ENCODE measurements around the gene PRKAR1B. TPM values are rescaled to one million over a fixed set of nuclear protein-coding genes. Genes with fewer than 3 reads are reported as not detected.
"Not testable (repeated sequence)": the region's sequence is repeated elsewhere in the genome, so short reads cannot be mapped to it uniquely, and the experiment has no call there.

The PRKAR1B gene
- total RNA-seq, 1 experiment from 2014 or later: 27.2 TPM

DNA sequence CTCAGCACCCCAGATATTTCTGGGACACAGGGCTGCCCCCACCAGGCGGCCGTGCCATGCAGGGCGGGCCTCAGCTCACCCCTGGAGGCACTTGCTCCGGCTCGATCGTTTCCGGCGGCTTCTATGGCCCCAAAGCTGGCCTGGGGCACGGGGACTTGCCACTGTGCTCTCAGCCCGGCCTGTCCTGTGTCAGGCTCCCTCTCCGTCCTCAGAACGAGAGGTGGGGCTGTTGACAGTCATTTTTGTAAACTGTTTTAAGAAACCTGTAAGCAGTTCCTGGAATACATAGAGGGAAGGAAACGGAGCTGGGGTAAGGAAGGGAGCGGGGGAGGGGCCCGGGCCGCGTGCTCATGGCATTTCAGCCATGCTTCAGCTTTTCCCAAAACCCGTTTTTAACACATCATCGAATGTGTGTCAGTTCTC, 30.7 kb upstream of the PRKAR1B start:
- DNase-seq (ENCODE audit: low read depth): no peak

DNA sequence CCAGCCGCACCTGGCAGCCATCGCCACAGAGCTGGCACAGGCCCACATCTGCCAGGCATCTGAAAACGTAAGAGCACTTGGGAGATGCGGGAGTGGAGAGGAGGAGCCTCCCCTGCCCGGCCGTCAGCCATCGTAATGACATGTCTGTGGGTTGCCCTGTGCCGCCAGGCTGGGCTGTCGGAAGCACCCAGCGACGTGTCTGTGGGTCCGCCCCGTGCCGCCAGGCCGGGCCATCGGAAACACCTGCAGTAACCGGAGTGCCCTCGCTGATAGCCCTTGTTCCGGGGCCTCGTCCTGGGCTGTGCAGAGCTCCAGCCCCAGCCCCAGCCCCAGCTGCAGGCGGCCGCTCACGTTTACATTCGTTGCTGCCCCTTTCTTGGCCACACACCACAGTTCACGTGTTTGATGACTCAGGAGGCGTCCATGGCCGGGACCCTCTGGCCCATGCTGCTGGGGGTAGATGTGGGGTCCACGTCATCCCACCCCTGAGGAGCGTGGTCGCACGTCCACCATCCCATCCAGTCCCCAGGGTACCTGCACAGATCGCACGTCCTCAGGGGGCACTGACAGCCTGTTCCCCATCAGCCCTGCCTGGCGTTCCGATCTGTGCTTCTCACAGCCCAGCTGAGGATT, 30.0 kb upstream of the PRKAR1B start:
- DNase-seq (ENCODE audit: low read depth): no peak

DNA sequence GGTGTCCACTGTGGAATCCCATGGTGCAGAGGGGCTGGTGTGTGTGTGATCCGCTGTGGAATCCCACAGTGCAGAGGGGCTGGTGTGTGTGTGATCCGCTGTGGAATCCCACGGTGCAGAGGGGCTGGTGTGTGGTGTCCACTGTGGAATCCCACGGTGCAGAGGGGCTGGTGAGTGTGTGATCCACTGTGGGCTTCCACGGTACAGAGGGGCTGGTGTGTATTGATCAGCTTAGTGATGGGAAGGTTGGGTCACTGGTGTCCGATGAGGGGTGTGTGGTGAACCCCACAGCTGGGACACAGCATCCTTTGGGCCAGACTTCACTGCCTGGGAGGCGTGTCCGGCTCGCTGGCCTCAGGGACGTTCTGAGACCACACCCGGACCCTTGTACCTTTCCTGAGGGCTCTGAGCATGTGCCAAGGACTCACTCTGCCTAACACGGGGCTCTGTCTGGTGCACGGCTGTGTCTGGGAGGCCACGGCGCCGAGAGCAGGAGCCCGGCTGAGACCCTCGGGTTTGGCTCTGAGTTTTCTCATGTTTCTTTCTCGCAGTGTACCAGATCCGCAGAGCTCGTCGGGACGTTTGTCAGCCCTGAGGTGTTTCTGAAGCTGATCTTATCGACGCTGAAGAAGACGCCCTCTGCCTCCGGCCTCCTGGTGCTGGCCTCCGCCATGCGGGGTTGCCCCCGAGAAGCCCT, 29.3 kb upstream of the PRKAR1B start:
- DNase-seq (ENCODE audit: low read depth): no peak

DNA sequence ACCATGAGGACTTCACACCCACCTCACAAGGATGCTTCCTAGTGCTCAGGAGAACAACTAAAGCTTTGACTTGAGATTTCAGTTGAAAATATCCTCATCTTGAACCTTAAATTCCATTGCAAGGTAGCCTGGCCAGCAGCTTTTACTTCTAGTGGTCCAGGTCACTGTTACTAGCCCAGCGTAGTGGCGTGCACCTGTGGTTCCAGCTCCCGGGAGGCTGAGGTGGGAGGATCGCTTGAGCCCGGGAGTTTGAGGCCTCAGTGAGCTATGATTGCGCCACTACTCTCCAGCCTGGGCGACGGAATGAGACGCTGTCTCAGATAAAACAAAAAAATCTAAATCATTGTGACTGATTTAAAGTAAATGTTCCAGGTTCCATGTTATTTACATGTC, 28.3 kb upstream of the PRKAR1B start:
- DNase-seq (ENCODE audit: low read depth): no peak

DNA sequence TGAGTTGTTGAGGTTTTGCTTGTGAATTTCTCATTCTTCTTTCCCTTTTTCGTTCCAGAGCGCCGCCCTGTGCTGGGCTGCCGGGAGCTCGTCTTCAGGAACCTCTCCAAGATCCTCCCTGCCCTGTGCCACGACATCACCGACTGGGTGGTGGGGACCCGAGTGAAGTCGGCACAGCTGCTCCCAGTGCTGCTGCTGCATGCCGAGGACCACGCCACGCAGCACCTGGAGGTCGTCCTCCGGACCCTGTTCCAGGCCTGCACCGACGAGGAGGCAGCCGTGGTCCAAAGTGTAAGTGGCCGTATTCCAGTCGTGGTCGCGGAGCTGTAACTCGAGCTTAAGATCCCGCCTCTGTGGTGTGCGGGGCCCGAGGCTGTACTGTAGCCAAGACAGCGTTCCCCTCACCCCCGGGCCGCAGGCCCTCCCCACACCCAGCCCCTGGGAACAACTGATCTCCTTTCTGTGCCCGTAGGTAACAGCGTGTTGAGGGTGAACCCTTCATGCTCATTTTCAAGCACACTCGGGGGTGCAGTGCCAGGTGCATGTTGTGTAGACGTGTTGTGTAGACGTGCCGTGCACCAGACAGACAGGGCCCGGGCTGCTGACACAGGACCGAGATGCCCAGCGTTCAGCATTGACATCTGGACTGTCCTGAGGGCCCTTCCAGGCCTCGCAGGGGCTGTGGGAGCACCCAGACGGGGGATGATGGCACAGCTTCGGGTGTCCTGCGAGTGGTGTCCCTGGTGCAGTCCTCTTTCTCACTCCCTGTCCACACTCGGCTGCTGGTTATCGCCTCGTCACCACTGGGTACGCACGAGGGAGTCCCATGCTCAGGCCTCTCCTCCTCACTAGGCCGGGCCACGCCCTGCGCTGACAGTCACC, 27.7 kb upstream of the PRKAR1B start:
- DNase-seq (ENCODE audit: low read depth): no peak

DNA sequence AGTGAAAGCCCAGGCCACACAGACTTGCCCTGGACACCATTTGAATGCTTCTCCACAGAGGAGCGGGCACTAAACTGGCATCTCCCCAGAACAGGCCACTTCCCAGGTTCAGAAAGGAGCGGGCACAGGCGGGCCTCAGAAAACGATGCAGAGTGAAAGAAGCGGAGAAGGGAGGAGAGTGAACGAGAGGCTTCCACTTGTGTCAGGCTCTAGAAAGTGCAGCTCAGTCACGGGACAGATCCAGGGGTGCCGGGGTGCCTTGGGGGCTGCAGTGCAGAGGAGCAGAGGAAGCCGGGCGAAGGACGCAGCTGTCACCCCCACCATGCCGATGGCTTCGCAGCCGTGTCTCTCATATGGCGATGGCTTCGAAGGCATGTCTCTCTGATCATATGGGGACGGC, 26.1 kb upstream of the PRKAR1B start:
- DNase-seq (ENCODE audit: low read depth): no peak

DNA sequence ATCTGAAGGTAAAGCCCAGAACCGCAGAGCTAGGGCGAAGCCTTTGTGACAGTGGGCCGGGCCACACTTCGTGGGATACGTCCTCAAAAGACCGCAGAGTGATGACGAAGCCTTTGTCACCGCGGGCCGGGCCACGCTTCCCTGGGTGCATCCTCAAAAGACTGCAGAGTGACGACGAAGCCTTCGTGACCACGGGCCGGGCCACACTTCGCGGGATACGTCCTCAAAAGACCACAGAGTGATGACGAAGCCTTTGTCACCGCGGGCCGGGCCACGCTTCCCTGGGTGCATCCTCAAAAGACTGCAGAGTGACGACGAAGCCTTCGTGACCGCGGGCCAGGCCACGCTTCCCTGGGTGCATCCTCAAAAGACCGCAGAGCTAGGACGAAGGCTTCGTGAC, 25.2 kb upstream of the PRKAR1B start:
- DNase-seq (ENCODE audit: low read depth): not testable (repeated sequence)

DNA sequence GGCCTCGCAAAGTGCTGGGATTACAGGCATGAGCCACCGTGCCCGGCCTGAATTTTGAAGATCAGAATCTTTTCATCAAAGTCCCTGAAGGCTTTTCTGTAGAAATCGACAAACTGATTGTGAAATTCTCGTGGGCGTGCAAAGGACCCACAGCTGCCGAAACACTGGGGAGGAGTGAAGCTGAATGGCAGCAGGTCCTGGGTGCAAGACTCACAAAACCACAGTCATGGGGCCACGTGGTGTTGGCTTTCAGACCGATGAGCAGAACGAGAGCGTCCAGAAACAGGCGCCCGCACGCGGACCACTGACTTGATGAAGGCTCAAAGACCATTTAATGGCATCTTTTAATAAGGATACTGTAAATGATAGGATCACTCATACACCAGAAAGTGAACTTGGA, 24.7 kb upstream of the PRKAR1B start:
- no peak for DNase-seq (ENCODE audit: low read depth)

DNA sequence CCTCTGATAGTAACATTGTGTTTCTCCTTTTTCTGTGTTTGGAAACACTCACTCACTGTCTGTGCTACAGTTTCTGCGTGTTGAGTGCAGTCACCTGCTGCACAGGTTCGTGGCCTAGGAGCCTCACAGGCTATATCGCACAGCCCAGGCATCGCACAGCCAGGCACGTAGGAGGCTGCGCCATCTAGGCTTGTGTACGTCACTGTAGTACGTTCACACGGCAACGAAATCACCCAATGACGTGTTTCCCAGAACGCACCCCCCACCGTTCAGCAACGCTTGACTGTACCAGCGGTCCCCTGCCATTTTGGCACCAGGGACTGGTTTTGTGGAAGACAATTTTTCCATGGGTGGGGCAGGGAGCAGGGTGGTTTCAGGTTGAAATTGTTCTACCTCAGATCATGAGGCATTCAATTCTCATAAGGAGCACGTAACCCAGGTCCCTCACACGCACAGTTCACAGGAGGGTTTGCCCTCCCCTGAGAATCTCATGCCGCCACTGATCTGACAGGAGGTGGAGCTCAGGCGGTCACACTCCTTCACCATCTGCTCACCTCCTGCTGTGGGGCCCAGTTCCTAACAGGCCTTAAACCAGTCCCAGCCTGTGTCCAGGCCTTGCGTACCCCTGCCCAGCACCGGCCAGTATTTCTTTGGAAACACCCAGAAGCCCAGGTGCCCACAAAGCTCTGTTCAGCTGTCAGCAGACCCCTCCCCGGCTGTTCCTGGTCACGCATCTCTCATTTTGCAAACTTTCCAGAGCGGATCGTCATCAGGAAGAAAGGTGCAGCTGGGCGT, 23.2 kb upstream of the PRKAR1B start:
- DNase-seq (ENCODE audit: low read depth): no peak

DNA sequence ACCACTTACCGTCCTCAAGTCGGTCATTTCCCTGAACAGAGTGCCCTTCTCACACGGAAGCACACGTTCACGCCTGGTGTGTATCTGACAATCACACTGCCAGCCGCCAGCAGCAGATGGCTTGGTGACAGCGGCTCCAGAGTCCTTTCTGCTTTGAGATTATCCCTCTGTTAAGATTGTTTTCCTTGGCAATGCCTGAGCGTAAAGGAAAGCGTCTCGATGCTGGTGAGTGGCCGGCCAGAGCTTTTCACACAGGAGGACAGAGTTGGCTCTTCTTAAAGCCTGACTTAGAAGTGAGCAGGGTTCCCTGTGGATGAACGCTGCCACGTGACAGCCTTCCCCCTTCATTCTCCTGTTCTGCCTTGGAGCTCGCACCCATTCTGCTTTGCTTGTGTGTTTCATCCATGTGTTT, 22.1 kb upstream of the PRKAR1B start:
- no peak for DNase-seq (ENCODE audit: low read depth)

DNA sequence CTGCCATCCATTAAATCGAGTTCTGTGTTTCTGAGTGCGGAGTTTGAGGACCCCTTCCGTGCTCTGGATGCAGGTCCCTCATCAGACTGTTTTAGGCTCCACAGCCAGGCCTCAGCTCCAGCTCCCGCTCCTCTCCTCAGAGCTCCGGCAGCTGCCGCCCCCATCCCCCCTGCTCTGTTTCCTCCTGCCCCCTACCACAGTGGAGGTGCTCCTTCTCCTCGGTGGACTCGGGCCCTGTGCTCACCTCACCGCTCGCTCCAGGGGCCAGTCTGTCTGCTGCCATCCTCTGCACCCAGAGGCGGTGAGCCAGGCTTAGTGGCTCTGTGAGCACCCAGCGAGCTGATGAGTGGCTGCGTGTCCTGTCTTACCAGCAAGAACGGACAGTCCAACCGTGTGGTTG, 21.4 kb upstream of the PRKAR1B start:
- DNase-seq (ENCODE audit: low read depth): no peak

DNA sequence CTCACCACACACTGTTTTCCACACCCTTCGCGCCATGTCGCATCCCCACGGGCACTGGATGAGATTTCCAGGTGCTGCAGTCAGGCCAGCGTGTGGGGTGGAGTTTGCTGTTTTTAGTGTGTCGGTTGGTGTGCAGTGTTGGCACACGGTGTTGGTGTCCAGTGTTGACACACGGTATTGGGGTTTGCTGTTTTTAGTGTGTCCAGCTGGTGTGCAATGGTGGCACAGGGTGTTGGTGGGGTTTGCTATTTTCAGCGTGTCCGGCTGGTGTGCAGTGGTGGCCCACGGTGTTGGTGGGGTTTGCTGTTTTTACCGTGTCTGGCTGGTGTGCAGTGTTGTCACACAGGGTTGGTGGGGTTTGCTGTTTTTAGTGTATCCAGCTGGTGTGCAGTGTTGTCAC, 20.1 kb upstream of the PRKAR1B start:
- no peak for DNase-seq (ENCODE audit: low read depth)

DNA sequence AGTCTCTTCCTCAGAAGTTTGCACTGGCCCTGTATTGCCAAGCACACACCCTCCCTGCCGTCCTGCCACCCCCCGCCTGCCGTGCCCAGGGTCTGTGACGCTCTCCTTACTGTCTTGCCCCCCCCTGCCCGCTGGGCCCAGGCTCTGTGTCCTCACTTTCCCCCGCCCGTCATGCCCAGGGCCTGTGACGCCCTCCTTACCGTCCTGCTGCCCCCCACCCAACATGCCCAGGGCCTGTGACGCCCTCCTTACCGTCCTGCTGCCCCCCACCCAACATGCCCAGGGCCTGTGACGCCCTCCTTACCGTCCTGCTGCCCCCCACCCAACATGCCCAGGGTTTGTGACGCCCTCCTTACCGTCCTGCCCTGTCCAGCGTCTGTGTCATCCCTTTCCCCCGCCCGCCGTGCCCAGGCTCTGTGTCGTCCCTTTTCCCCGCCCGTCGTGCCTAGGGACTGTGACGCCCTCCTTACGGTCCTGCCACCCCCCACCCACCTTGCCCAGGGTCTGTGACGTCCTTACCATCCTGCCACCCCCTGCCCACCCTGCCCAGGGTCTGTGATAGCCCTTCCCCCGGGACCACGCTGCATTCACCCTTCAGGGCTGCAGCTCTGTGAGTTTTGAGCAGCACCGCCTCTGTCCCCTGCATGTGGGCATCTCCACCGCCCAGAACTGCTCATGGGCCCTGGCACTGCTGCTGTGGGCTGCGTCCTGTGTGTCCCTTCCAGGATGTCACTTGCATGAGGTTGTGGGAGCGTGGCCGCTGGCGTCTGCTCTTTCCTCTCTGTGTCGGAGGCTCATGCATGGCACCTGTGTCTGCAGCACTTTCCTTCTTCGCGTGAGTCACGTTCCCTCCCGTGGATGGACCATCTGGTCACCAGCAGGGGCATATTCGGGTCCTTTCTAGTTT, 19.3 kb upstream of the PRKAR1B start:
- DNase-seq (ENCODE audit: low read depth): no peak

DNA sequence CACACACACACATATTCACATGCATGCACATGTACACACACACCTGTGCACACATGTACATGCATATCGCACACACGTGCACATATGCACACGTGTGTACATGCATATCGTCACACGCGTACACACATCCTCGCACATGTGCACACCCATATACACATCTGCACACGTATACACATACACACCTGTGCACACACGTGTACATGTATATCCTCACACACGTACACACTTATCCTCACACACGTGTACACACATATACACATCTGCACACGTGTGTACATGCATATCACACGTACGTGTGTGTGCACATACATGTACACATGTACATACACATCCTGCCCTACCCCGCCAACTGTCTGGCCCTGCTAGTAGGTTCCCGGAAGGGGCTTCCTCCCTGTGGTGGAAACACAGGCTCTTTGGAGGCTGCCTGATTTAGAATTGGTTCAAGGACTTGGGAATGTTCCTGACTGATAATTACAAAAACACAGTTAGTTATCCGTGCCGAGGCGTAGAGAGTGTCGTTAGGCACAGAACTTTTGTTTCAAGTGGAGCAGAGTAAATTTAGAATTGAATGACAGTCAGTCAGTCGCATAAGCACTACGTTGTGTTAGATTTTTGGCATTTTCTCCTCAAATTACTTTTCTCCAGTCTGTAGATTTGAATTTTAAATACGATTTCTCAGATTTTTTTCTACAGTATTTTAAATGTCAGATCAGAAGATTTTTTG, 18.5 kb upstream of the PRKAR1B start:
- no peak for DNase-seq (ENCODE audit: low read depth)

DNA sequence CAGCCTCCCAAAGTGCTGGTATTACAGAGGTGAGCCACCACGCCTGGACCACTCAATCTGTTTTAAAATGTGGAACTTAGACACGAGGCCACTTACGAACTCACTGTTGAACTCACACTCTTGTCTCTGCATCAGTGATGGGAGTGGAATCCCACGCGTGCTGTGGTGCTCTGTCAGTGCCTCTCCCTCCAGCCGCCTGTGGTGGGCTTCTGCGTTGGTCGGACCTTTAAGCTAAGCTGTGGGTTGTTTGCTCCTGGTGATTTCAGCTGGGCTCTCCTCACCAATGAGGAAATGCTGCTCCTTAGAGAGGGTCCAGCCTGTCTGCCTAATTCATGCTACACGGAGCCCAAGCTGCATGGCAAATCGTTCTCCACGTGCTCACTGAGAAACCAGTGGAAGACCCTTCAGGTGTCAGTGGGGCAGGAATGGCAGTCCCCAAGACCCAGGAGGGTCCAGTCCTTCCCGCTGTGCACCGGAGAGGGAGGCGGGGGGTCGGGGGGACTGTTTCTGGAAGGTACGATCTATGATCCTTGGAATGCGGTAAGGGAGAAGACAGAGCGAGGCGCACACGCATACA, 17.9 kb upstream of the PRKAR1B start:
- no peak for DNase-seq (ENCODE audit: low read depth)

DNA sequence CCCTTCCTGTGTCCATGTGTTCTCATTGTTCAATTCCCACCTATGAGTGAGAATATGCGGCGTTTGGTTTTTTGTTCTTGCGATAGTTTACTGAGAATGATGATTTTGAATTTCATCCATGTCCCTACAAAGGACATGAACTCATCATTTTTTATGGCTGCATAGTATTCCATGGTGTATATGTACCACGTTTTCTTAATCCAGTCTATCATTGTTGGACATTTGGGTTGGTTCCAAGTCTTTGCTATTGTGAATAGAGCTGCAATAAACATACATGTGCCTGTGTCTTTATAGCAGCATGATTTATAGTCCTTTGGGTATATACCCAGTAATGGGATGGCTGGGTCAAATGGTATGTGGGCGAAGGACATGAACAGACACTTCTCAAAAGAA, 17.0 kb upstream of the PRKAR1B start:
- DNase-seq (ENCODE audit: low read depth): not testable (repeated sequence)

DNA sequence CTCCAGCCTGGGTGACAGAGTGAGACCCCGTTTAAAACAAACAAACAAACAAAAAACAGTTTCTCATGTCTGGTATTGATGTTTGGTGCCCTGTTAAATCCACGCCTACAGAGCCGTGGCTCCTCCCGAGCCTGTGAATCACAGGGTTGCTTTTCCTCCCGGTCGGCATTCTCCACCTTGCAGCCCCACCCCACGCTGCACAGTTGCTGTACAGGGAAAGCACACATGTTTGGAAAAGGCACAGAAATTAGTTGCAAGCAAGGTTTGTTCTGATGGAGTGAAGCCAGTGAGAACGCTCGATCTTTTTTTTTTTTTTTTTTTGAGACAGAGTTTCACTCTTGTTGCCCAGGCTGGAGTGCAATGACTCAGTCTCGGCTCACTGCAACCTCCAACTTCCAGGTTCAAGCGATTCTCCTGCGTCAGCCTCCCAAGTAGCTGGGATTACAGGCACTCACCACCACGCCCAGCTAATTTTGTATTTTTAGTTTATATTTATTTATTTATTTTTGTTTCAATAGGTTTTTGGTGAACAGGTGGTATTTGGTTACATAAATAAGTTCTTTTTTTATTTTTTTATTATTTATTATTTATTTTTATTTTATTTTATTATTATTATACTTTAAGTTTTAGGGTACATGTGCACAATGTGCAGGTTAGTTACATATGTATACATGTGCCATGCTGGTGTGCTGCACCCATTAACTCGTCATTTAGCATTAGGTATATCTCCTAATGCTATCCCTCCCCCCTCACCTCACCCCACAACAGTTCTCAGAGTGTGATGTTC, 16.5 kb upstream of the PRKAR1B start:
- DNase-seq (ENCODE audit: low read depth): peak; percentile 24

DNA sequence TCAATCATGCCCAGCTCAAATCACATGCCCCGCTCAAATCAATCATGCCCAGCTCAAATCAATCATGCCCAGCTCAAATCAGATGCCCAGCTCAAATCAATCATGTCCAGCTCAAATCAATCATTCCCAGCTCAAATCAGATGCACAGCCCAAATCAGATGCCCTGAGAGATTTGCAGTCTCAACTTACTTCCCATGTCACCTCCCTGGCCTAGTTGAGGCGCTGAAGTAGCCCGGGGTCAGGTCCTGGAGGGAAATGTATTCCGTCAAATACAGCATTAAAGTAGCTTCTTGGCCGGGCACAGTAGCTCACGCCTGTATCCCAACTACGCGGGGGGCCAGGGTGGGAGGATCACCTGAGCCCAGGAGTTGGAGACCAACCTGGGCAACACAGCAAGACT, 15.7 kb upstream of the PRKAR1B start:
- no peak for DNase-seq (ENCODE audit: low read depth)

DNA sequence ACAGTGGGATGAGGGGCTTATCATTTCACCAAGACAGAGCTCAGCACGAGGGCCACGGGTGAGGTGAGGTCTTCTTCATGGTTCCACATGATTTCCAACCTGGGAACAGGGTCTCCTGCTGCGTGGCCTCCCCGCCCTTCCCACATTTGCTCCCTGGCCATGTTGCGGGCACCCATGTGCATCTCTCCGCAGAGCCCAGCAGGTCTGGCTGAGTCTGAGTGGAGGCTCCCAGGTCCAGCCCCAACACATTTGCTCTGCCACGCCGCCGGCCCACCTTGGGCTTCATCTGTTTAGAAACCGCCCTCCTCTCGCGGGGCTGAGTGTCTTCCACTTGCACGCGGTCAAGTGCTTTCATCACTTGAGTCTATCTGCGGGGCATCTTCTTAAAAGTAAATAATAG, 14.8 kb upstream of the PRKAR1B start:
- no peak for DNase-seq (ENCODE audit: low read depth)
